Activated T-helper 2 cell treated with anti-CD3 and anti-CD28 coated beads, Interferon-gamma antibody, Interleukin-2, Interleukin-4, amounts not matched to agents 10 μg/mL and 5 μg/mL and 100 μg/mL, durations not matched to agents 14 hours and 24 hours and 36 hours (primary cell): ENCODE results near the gene MAGI2. TPM values are rescaled to one million over a fixed set of nuclear protein-coding genes. Genes with fewer than 3 reads are reported as not detected.

Source experiments
- DNase-seq: peaks from one replicate; pipeline ENCODE4 v3.0.0; 2021; ENCODE audit warnings: low spot score
- H3K27ac Mint-ChIP-seq: one replicate; pipeline ENCODE4 v1.8.0; 2021; ENCODE audit warnings: mixed read lengths
- H3K27me3 Mint-ChIP-seq: one replicate; pipeline ENCODE4 v1.8.0; 2021; ENCODE audit warnings: low read depth, mixed read lengths
- H3K36me3 Mint-ChIP-seq: one replicate; pipeline ENCODE4 v1.8.0; 2021; ENCODE audit warnings: low read depth, mixed read lengths
- H3K4me1 Mint-ChIP-seq: one replicate; pipeline ENCODE4 v1.8.0; 2021; ENCODE audit warnings: low read depth, mixed read lengths
- H3K4me3 Mint-ChIP-seq: one replicate; pipeline ENCODE4 v1.8.0; 2021; ENCODE audit warnings: low read depth, mild to moderate bottlenecking, moderate library complexity, mixed read lengths
- H3K9me3 Mint-ChIP-seq: one replicate; pipeline ENCODE4 v1.8.0; 2021; ENCODE audit warnings: mixed read lengths
- intact Hi-C: fragments of 100-400 bp; cut with micrococcal nuclease; formaldehyde crosslinking; loops from one replicate; pipeline ENCODE4 v1.15.1; 2023
- total RNA-seq: library from RNA; stranded (reverse); gene quantifications from 2 replicates; pipeline ENCODE4 v1.2.3, GENCODE V29; 2022

The MAGI2 gene
- total RNA-seq, 1 donor from 2014 or later, result 0.21 TPM

- H3K4me3 Mint-ChIP-seq, result no peak overlapping the region
- H3K4me1 Mint-ChIP-seq, result no peaks in the 10 kb centered on the region
- H3K27ac Mint-ChIP-seq, result no peak overlapping the region
- intact Hi-C loops, result no loop called here
- no peaks in the 10 kb centered on the region for H3K27me3 Mint-ChIP-seq
- no peak for DNase-seq
- H3K9me3 Mint-ChIP-seq, result no peaks in the 10 kb centered on the region
- no peaks in the 10 kb centered on the region for H3K36me3 Mint-ChIP-seq
Measured at GRCh38 chr7:78103475-78103874, 1350.0 kb downstream of the MAGI2 start.

- DNase-seq, result no peak
- H3K4me1 Mint-ChIP-seq, result no peaks in the 10 kb centered on the region
- no peak overlapping the region for H3K27ac Mint-ChIP-seq
- no peak overlapping the region for H3K4me3 Mint-ChIP-seq
- H3K36me3 Mint-ChIP-seq, result no peaks in the 10 kb centered on the region
- intact Hi-C loops, result no loop called here
- H3K9me3 Mint-ChIP-seq, result no peaks in the 10 kb centered on the region
- no peaks in the 10 kb centered on the region for H3K27me3 Mint-ChIP-seq
Measured at GRCh38 chr7:78101076-78101475, 1352.4 kb downstream of the MAGI2 start.

GRCh38 chr7:78099715-78100394 lies 1353.6 kb downstream of the MAGI2 start:
- H3K36me3 Mint-ChIP-seq, result no peaks in the 10 kb centered on the region
- intact Hi-C loops, result no loop called here
- no peak overlapping the region for H3K4me3 Mint-ChIP-seq
- H3K27me3 Mint-ChIP-seq, result no peaks in the 10 kb centered on the region
- no peak overlapping the region for H3K27ac Mint-ChIP-seq
- DNase-seq, result no peak
- H3K4me1 Mint-ChIP-seq, result no peaks in the 10 kb centered on the region
- H3K9me3 Mint-ChIP-seq, result no peaks in the 10 kb centered on the region

GRCh38 chr7:78095549-78095948 lies 1357.9 kb downstream of the MAGI2 start:
- H3K9me3 Mint-ChIP-seq, result no peaks in the 10 kb centered on the region
- no peak overlapping the region for H3K27ac Mint-ChIP-seq
- intact Hi-C loops, result no loop called here
- H3K36me3 Mint-ChIP-seq, result no peaks in the 10 kb centered on the region
- H3K4me3 Mint-ChIP-seq, result no peak overlapping the region
- DNase-seq, result no peak
- no peaks in the 10 kb centered on the region for H3K4me1 Mint-ChIP-seq
- H3K27me3 Mint-ChIP-seq, result peaks cover 3% of the 10 kb centered on the region

- no peaks in the 10 kb centered on the region for H3K36me3 Mint-ChIP-seq
- H3K27ac Mint-ChIP-seq, result no peak overlapping the region
- no peaks in the 10 kb centered on the region for H3K4me1 Mint-ChIP-seq
- H3K9me3 Mint-ChIP-seq, result no peaks in the 10 kb centered on the region
- DNase-seq, result no peak
- H3K27me3 Mint-ChIP-seq, result peaks cover 3% of the 10 kb centered on the region
- intact Hi-C loops, result no loop called here
- H3K4me3 Mint-ChIP-seq, result no peak overlapping the region
Measured at GRCh38 chr7:78092331-78092730, 1361.1 kb downstream of the MAGI2 start.

- intact Hi-C loops, result no loop called here
- Mint-ChIP-seq H3K4me3 (no peak overlapping the region), H3K36me3 (no peaks in the 10 kb centered on the region), H3K27ac (no peak overlapping the region), H3K27me3 (peaks cover 3% of the 10 kb centered on the region), H3K9me3 (no peaks in the 10 kb centered on the region), H3K4me1 (no peaks in the 10 kb centered on the region)
- DNase-seq, result no peak
Measured at GRCh38 chr7:78090616-78091015, 1362.9 kb downstream of the MAGI2 start.

- Mint-ChIP-seq H3K4me3 (no peak overlapping the region), H3K4me1 (no peaks in the 10 kb centered on the region), H3K27me3 (peaks cover 5% of the 10 kb centered on the region), H3K36me3 (no peaks in the 10 kb centered on the region), H3K9me3 (no peaks in the 10 kb centered on the region), H3K27ac (no peak overlapping the region)
- no peak for DNase-seq
- intact Hi-C loops, result no loop called here
Measured at GRCh38 chr7:78083476-78084120, 1369.9 kb downstream of the MAGI2 start.

GRCh38 chr7:78082556-78082955 lies 1370.9 kb downstream of the MAGI2 start:
- H3K4me1 Mint-ChIP-seq, result no peaks in the 10 kb centered on the region
- no peak overlapping the region for H3K4me3 Mint-ChIP-seq
- no peaks in the 10 kb centered on the region for H3K9me3 Mint-ChIP-seq
- intact Hi-C loops, result no loop called here
- no peaks in the 10 kb centered on the region for H3K36me3 Mint-ChIP-seq
- DNase-seq, result no peak
- H3K27ac Mint-ChIP-seq, result no peak overlapping the region
- peaks cover 5% of the 10 kb centered on the region for H3K27me3 Mint-ChIP-seq

- Mint-ChIP-seq H3K27ac (no peak overlapping the region), H3K4me3 (no peak overlapping the region), H3K9me3 (no peaks in the 10 kb centered on the region), H3K27me3 (peaks cover 5% of the 10 kb centered on the region), H3K36me3 (no peaks in the 10 kb centered on the region), H3K4me1 (no peaks in the 10 kb centered on the region)
- no peak for DNase-seq
- intact Hi-C loops, result no loop called here
Measured at GRCh38 chr7:78081888-78082287, 1371.6 kb downstream of the MAGI2 start.

- H3K9me3 Mint-ChIP-seq, result no peaks in the 10 kb centered on the region
- DNase-seq, result no peak
- no peaks in the 10 kb centered on the region for H3K36me3 Mint-ChIP-seq
- no peak overlapping the region for H3K4me3 Mint-ChIP-seq
- no peak overlapping the region for H3K27ac Mint-ChIP-seq
- H3K27me3 Mint-ChIP-seq, result peaks cover 5% of the 10 kb centered on the region
- intact Hi-C loops, result no loop called here
- H3K4me1 Mint-ChIP-seq, result no peaks in the 10 kb centered on the region
Measured at GRCh38 chr7:78081344-78081743, 1372.1 kb downstream of the MAGI2 start.

- intact Hi-C loops, result no loop called here
- Mint-ChIP-seq H3K36me3 (no peaks in the 10 kb centered on the region), H3K4me1 (no peaks in the 10 kb centered on the region), H3K27ac (no peak overlapping the region), H3K27me3 (peaks cover 5% of the 10 kb centered on the region), H3K9me3 (no peaks in the 10 kb centered on the region), H3K4me3 (no peak overlapping the region)
- no peak for DNase-seq
Measured at GRCh38 chr7:78080811-78081210, 1372.7 kb downstream of the MAGI2 start.

GRCh38 chr7:78080241-78080640 lies 1373.2 kb downstream of the MAGI2 start:
- no peak for DNase-seq
- no peaks in the 10 kb centered on the region for H3K36me3 Mint-ChIP-seq
- H3K4me1 Mint-ChIP-seq, result no peaks in the 10 kb centered on the region
- H3K27me3 Mint-ChIP-seq, result peaks cover 5% of the 10 kb centered on the region
- no peak overlapping the region for H3K27ac Mint-ChIP-seq
- H3K4me3 Mint-ChIP-seq, result no peak overlapping the region
- no peaks in the 10 kb centered on the region for H3K9me3 Mint-ChIP-seq
- intact Hi-C loops, result no loop called here

- DNase-seq, result no peak
- Mint-ChIP-seq H3K4me1 (no peaks in the 10 kb centered on the region), H3K36me3 (no peaks in the 10 kb centered on the region), H3K27ac (no peak overlapping the region), H3K4me3 (no peak overlapping the region), H3K27me3 (peaks cover 2% of the 10 kb centered on the region), H3K9me3 (no peaks in the 10 kb centered on the region)
- intact Hi-C loops, result no loop called here
Measured at GRCh38 chr7:78074713-78075112, 1378.8 kb downstream of the MAGI2 start.
